Muscle of leg (tissue), 11 donors: ENCODE data around the gene PRTFDC1. TPM values are rescaled to one million over a fixed set of nuclear protein-coding genes. Genes with fewer than 3 reads are reported as not detected.
A peak's percentile ranks its signal among the peaks of the same experiment; 100 is the strongest.
"Not testable (repeated sequence)": the region's sequence is repeated elsewhere in the genome, so short reads cannot be mapped to it uniquely, and the experiment has no call there.

Source experiments
- DNase-seq: peaks from one replicate; pipeline ENCODE4 v3.0.0; 2013
- H3K27ac ChIP-seq: one replicate; pipeline ENCODE4 v1.5.1; 2013; ENCODE audit warnings: mild to moderate bottlenecking, low read length, control low read depth
- H3K27me3 ChIP-seq: one replicate; pipeline ENCODE4 v1.6.1; 2013; ENCODE audit warnings: low read length; ENCODE audit not compliant: control insufficient read depth, insufficient read depth
- H3K36me3 ChIP-seq: one replicate; pipeline ENCODE4 v1.6.1; 2013; ENCODE audit warnings: low read length; ENCODE audit not compliant: control insufficient read depth, insufficient read depth
- H3K4me1 ChIP-seq: one replicate; pipeline ENCODE4 v1.6.1; 2013; ENCODE audit warnings: low read length; ENCODE audit not compliant: control insufficient read depth, insufficient read depth
- H3K4me3 ChIP-seq: one replicate; pipeline ENCODE4 v1.5.1; 2013; ENCODE audit warnings: low read length, control low read depth
- H3K9me3 ChIP-seq: replicated peaks from 2 replicates; pipeline ENCODE4 v1.6.1; 2013; ENCODE audit warnings: low read depth, low read length; ENCODE audit not compliant: control insufficient read depth
- WGBS: methylation state at CpG from one replicate; pipeline ENCODE4 v1.1.5; 2013; ENCODE audit warnings: missing lambda C conversion rate; ENCODE audit not compliant: insufficient coverage; 5-methylcytosine and 5-hydroxymethylcytosine counted together
- polyA plus RNA-seq, 8 donors: library from polyadenylated mRNA; unstranded; fragments of 120-200 nt; gene quantifications; one replicate each; pipeline versions ENCODE4 v1.2.1 to v1.2.3, GENCODE V29; 2013; ENCODE audit warnings: inconsistent platforms in 1 of 8, low replicate concordance in 1 of 8; ENCODE audit not compliant: insufficient read length in 8 of 8, insufficient read depth in 1 of 8
- total RNA-seq: library from RNA; stranded (reverse); fragments of 120-200 nt; gene quantifications from one replicate; pipeline ENCODE4 v1.2.4, GENCODE V29; 2013

PRTFDC1 gene
- total and polyA plus RNA-seq, 9 donors, result 12.6 to 21.6 (median 16.2) TPM

- not testable (repeated sequence) for H3K27ac ChIP-seq, H3K9me3 ChIP-seq, H3K27me3 ChIP-seq, DNase-seq, H3K4me3 ChIP-seq, H3K4me1 ChIP-seq, H3K36me3 ChIP-seq
- WGBS, result no CpG with 5 or more reads among the region's 2 CpGs
These were observed 114.6 kb downstream of the PRTFDC1 start for GRCh38 chr10:24837781-24838180.

- no CpG with 5 or more reads among the region's 2 CpGs for WGBS
- H3K4me3 ChIP-seq, result no peak overlapping the region
- H3K27ac ChIP-seq, result no peak overlapping the region
- DNase-seq, result no peak
- H3K4me1 ChIP-seq, result no peaks in the 10 kb centered on the region
- no peaks in the 10 kb centered on the region for H3K27me3 ChIP-seq
- H3K36me3 ChIP-seq, result no peaks in the 10 kb centered on the region
- H3K9me3 ChIP-seq, result no peaks in the 10 kb centered on the region
These were observed 117.5 kb downstream of the PRTFDC1 start for GRCh38 chr10:24834869-24835268.

- peaks cover 2% of the 10 kb centered on the region for H3K4me1 ChIP-seq
- no peak overlapping the region for H3K4me3 ChIP-seq
- peak; percentile 88 for DNase-seq
- no peaks in the 10 kb centered on the region for H3K9me3 ChIP-seq
- peak overlapping the region; percentile 6 for H3K27ac ChIP-seq
- H3K27me3 ChIP-seq, result no peaks in the 10 kb centered on the region
- no CpG with 5 or more reads among the region's 4 CpGs for WGBS
- H3K36me3 ChIP-seq, result no peaks in the 10 kb centered on the region
These were observed 126.4 kb downstream of the PRTFDC1 start for GRCh38 chr10:24826009-24826408.

GRCh38 chr10:24825551-24825950 is 126.9 kb downstream of the PRTFDC1 start:
- no peaks in the 10 kb centered on the region for H3K36me3 ChIP-seq
- no CpG with 5 or more reads among the region's 1 CpG for WGBS
- H3K27me3 ChIP-seq, result no peaks in the 10 kb centered on the region
- peak overlapping the region; percentile 7 for H3K27ac ChIP-seq
- peak; percentile 27 for DNase-seq
- H3K4me3 ChIP-seq, result no peak overlapping the region
- H3K9me3 ChIP-seq, result no peaks in the 10 kb centered on the region
- peaks cover 2% of the 10 kb centered on the region for H3K4me1 ChIP-seq

GRCh38 chr10:24824536-24824935 is 127.9 kb downstream of the PRTFDC1 start:
- 100% methylated on average over 1 of the region's 2 CpGs for WGBS
- Histone ChIP-seq H3K9me3 (no peaks in the 10 kb centered on the region), H3K4me3 (no peak overlapping the region), H3K4me1 (peaks cover 2% of the 10 kb centered on the region), H3K27me3 (no peaks in the 10 kb centered on the region), H3K36me3 (no peaks in the 10 kb centered on the region), H3K27ac (no peak overlapping the region)
- no peak for DNase-seq

GRCh38 chr10:24824124-24824523 is 128.3 kb downstream of the PRTFDC1 start:
- Histone ChIP-seq H3K36me3 (no peaks in the 10 kb centered on the region), H3K27ac (no peak overlapping the region), H3K4me3 (no peak overlapping the region), H3K4me1 (peaks cover 2% of the 10 kb centered on the region), H3K9me3 (no peaks in the 10 kb centered on the region), H3K27me3 (no peaks in the 10 kb centered on the region)
- DNase-seq, result no peak

- Histone ChIP-seq H3K27ac (no peak overlapping the region), H3K36me3 (no peaks in the 10 kb centered on the region), H3K4me3 (no peak overlapping the region), H3K4me1 (peaks cover 2% of the 10 kb centered on the region), H3K27me3 (no peaks in the 10 kb centered on the region), H3K9me3 (no peaks in the 10 kb centered on the region)
- no CpG with 5 or more reads among the region's 2 CpGs for WGBS
- no peak for DNase-seq
These were observed 129.8 kb downstream of the PRTFDC1 start for GRCh38 chr10:24822590-24822989.

GRCh38 chr10:24821986-24822385 is 130.4 kb downstream of the PRTFDC1 start:
- Histone ChIP-seq H3K27ac (no peak overlapping the region), H3K36me3 (no peaks in the 10 kb centered on the region), H3K4me3 (no peak overlapping the region), H3K27me3 (no peaks in the 10 kb centered on the region), H3K4me1 (peaks cover 2% of the 10 kb centered on the region), H3K9me3 (no peaks in the 10 kb centered on the region)
- no CpG with 5 or more reads among the region's 3 CpGs for WGBS
- DNase-seq, result no peak

- H3K27me3 ChIP-seq, result no peaks in the 10 kb centered on the region
- H3K4me3 ChIP-seq, result no peak overlapping the region
- no peak for DNase-seq
- H3K27ac ChIP-seq, result no peak overlapping the region
- no peaks in the 10 kb centered on the region for H3K36me3 ChIP-seq
- H3K4me1 ChIP-seq, result peaks cover 2% of the 10 kb centered on the region
- H3K9me3 ChIP-seq, result no peaks in the 10 kb centered on the region
- WGBS, result 87% methylated on average over 3 of the region's 6 CpGs
These were observed 135.5 kb downstream of the PRTFDC1 start for GRCh38 chr10:24816868-24817396.

GRCh38 chr10:24814568-24815313 is 137.7 kb downstream of the PRTFDC1 start:
- WGBS, result 82% methylated on average over 3 of the region's 11 CpGs
- Histone ChIP-seq H3K4me3 (no peak overlapping the region), H3K27ac (no peak overlapping the region), H3K9me3 (no peaks in the 10 kb centered on the region), H3K27me3 (no peaks in the 10 kb centered on the region), H3K4me1 (peaks cover 7% of the 10 kb centered on the region), H3K36me3 (no peaks in the 10 kb centered on the region)
- DNase-seq, result no peak
